ENCODE data around the gene VEPH1. TPM values are rescaled to one million over a fixed set of nuclear protein-coding genes. Genes with fewer than 3 reads are reported as not detected.

VEPH1 gene
- total RNA-seq, 1 donor from 2014 or later: 8.8 TPM

DNA sequence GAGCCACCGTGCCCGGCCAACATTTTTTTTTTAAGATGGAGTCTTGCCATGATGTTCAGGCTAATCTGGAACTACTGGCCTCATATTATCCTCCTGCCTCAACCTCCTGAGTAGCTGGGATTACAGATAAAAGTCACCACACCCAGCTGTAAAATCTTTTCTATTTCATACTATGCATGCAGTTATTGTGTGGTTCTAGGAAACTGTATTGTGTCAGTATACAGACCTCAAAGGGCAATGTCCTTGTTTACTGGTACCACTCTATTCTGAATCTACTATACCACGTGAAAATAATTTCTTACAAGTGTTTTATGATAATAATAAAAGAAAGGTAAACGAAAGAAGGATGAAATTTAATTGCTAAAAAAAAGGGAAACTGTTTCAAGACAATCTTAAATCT is 190.0 kb downstream of the VEPH1 start:
- TF ChIP-seq, protein P1, sequence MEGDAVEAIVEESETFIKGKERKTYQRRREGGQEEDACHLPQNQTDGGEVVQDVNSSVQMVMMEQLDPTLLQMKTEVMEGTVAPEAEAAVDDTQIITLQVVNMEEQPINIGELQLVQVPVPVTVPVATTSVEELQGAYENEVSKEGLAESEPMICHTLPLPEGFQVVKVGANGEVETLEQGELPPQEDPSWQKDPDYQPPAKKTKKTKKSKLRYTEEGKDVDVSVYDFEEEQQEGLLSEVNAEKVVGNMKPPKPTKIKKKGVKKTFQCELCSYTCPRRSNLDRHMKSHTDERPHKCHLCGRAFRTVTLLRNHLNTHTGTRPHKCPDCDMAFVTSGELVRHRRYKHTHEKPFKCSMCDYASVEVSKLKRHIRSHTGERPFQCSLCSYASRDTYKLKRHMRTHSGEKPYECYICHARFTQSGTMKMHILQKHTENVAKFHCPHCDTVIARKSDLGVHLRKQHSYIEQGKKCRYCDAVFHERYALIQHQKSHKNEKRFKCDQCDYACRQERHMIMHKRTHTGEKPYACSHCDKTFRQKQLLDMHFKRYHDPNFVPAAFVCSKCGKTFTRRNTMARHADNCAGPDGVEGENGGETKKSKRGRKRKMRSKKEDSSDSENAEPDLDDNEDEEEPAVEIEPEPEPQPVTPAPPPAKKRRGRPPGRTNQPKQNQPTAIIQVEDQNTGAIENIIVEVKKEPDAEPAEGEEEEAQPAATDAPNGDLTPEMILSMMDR (conservative IDR thresholded peaks at IDR 0.05): no peak
- peaks cover 6% of the 10 kb centered on the region for H3K9me3 Mint-ChIP-seq
- no peaks in the 10 kb centered on the region for H3K27me3 Mint-ChIP-seq (ENCODE audit: low read depth)

DNA sequence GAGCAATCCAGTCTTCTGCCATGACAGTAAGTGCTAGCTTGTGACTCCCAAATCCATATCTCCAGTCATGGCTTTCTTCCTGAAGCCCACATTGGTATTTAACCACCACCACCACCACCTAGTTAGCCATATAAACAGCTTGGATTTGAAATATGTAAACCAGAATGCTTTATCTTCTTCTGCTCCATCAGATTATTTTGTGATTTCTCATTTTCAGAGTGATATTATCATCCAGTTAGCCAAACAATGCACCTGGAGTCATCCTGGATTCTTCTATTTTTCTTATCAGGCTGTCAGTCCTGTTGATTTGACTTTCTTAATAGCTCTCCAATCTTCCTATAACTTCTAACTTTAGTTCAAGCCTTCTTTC is 190.9 kb downstream of the VEPH1 start:
- no peaks in the 10 kb centered on the region for H3K27me3 Mint-ChIP-seq (ENCODE audit: low read depth)
- no peak overlapping the region for H3K4me3 Mint-ChIP-seq
- TF ChIP-seq, protein P1 (conservative IDR thresholded peaks at IDR 0.05): no peak
- peaks cover 3% of the 10 kb centered on the region for H3K9me3 Mint-ChIP-seq
- H3K4me1 Mint-ChIP-seq: no peaks in the 10 kb centered on the region
- H3K36me3 Mint-ChIP-seq (ENCODE audit: low read depth): no peaks in the 10 kb centered on the region
- H3K27ac Mint-ChIP-seq (ENCODE audit: unreplicated experiment): no peak overlapping the region
- DNase-seq (ENCODE audit: low read depth, low spot score): no peak

More for the DNA sequence above, 190.0 kb downstream of the VEPH1 start:
- no peak overlapping the region for H3K4me3 Mint-ChIP-seq
- H3K27ac Mint-ChIP-seq (ENCODE audit: unreplicated experiment): no peak overlapping the region
- DNase-seq (ENCODE audit: low read depth, low spot score): no peak
- H3K4me1 Mint-ChIP-seq: no peaks in the 10 kb centered on the region
- H3K36me3 Mint-ChIP-seq (ENCODE audit: low read depth): no peaks in the 10 kb centered on the region

DNA sequence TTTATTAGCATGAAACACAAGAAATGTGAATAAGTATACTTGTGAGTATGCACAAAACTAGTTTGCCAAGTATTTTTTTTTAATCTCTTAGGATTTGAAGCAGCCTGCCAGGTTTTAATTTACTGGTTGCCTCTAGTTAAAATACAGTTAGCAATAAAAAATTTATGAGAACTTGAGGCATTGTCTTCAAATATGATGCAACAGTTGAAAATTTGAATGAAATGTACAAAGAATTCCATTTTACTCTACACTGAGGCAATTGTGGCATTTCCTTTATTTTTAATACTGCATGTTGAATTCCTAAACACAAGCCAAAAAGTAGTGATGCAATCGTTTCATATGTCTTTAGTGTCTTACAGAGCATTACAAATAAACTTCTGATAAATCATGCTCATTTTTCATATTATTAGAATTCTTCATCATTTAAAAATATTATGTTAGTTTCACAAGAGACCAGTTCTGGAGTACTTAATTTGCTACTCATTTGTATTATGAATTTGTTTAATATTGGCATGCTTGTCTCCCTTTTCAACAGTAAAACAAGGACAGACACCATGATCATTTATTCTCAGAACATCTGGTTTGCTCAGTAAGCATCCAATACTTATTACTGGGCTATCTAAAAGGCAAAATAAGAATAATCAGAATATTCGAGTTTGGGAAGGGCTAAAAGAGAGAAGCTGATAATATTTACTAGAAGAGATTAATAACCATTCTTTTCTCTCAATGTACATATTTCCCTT is 191.4 kb downstream of the VEPH1 start:
- Mint-ChIP-seq H3K9me3 (peaks cover 3% of the 10 kb centered on the region), H3K27ac (ENCODE audit: unreplicated experiment) (no peak overlapping the region), H3K4me3 (no peak overlapping the region), H3K27me3 (ENCODE audit: low read depth) (no peaks in the 10 kb centered on the region), H3K36me3 (ENCODE audit: low read depth) (no peaks in the 10 kb centered on the region), H3K4me1 (no peaks in the 10 kb centered on the region)
- no peak for DNase-seq (ENCODE audit: low read depth, low spot score)
- TF ChIP-seq, protein P1 (conservative IDR thresholded peaks at IDR 0.05): no peak

DNA sequence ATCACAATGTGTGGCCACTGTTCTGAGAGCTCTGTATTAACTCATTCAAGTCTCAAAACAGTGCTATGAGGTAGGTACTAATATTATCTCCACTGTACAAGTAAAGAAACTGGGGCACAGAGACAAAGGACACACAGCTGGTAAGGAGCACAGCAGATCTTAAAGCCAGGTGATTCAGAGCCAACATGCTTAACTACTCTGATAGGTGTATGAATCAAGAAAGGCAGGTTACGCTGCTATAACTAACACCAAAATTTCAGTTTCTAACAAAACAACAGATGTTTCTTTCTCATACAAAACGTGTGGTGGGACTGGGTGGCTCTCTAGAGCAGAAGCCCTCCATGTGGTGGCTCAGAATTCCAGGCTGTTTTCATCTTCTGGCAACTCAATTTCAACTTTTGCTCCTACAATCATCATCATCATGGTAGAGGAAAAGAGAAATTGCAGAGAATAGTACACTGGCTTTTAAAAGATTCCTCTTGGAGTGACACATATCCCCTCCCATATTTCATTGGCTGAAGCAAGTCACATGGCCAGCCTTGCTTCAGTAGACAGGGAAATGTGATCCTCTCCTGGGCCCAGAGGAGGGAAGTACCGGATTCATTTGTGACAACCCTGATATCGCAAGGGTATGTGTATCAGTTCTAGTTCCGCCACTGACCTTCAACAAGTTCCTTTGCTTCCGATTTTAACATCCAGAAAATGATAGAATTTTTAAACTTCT is 192.7 kb downstream of the VEPH1 start:
- no peak overlapping the region for H3K4me3 Mint-ChIP-seq

DNA sequence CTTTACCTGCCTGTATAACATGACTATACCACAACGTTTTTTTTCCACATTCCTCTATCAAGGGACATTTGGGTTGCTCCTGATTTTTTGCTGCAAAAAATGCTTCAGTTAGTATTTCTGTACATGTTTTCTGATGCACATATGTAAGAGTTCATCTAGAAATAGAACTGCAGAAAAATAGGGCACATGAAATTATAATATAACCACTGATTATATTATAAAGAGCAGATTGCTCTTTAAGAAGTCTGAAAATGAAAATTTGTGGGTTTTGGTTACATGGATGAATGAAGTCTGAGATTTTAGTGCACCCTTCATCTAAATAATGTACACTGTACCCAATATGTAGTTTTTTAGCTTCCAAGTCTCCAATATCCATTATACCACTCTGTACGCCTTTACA is 196.7 kb downstream of the VEPH1 start:
- Mint-ChIP-seq H3K27ac (ENCODE audit: unreplicated experiment) (no peak overlapping the region), H3K4me1 (peaks cover 4% of the 10 kb centered on the region)

More for the DNA sequence above, 192.7 kb downstream of the VEPH1 start:
- no peaks in the 10 kb centered on the region for H3K4me1 Mint-ChIP-seq
- H3K36me3 Mint-ChIP-seq (ENCODE audit: low read depth): no peaks in the 10 kb centered on the region
- no peaks in the 10 kb centered on the region for H3K27me3 Mint-ChIP-seq (ENCODE audit: low read depth)
- H3K27ac Mint-ChIP-seq (ENCODE audit: unreplicated experiment): no peak overlapping the region
- TF ChIP-seq, protein P1 (conservative IDR thresholded peaks at IDR 0.05): no peak
- no peak for DNase-seq (ENCODE audit: low read depth, low spot score)
- H3K9me3 Mint-ChIP-seq: peaks cover 3% of the 10 kb centered on the region

More for the DNA sequence above, 196.7 kb downstream of the VEPH1 start:
- no peak overlapping the region for H3K4me3 Mint-ChIP-seq
- peaks cover 3% of the 10 kb centered on the region for H3K9me3 Mint-ChIP-seq
- H3K36me3 Mint-ChIP-seq (ENCODE audit: low read depth): no peaks in the 10 kb centered on the region
- no peak for DNase-seq (ENCODE audit: low read depth, low spot score)
- no peaks in the 10 kb centered on the region for H3K27me3 Mint-ChIP-seq (ENCODE audit: low read depth)
- TF ChIP-seq, protein P1 (conservative IDR thresholded peaks at IDR 0.05): no peak
